GM18511 (cell line): ENCODE measurements around the gene CFAP54.
A peak's percentile ranks its signal among the peaks of the same experiment; 100 is the strongest.
"Not testable (repeated sequence)": the region's sequence is repeated elsewhere in the genome, so short reads cannot be mapped to it uniquely, and the experiment has no call there.

Source experiments
- ATAC-seq: cut with Tn5 transposase; IDR thresholded peaks from one replicate; pipeline ENCODE4 v1.9.1; 2021; ENCODE audit warnings: mild to moderate bottlenecking, moderate library complexity; ENCODE audit not compliant: unreplicated experiment

CFAP54 gene

DNA sequence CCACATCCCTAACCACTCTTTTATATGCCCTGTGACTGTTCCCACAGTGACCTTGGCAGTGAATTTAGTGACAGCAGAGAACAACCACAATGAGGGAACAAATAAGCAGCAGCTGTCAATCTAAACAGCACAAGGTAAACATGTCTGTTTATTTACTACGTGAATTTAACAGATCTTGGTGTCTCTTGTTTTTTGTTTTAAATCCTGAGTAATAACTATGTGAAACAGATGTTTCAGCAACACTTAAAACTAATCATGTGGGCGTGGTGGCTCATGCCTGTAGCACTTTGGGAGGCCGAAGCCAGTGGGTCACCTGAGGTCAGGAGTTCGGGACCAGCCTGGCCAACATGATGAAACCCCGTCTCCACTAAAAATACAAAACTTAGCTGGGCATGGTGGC is 17.0 kb upstream of the CFAP54 start:
- ATAC-seq = no peak

- no peak for ATAC-seq
Observed at GRCh38 chr12:96473394-96474093, 15.8 kb upstream of the CFAP54 start.

- no peak for ATAC-seq
Observed at GRCh38 chr12:96474206-96474605, 15.2 kb upstream of the CFAP54 start.

GRCh38 chr12:96478011-96478410 is 11.4 kb upstream of the CFAP54 start:
- no peak for ATAC-seq

DNA sequence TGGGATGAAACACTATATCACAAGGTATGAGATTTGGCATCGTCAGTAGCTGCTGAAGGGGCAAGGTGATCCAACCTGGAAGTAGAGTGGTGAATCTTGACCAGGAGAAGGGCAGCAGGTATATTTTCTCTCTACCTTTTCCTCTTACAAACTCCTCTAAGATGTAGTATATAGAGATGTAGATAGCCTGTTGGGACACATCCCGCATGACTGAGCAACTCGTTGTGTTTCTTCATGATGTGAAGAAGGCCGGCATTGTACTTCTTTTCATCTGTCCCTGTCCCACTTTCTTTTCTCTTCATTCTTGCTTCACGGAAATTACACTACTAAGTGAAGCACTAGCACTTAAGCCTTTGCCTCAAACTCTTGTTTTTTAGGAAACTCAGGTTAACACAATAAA is 7.3 kb upstream of the CFAP54 start:
- ATAC-seq = no peak

GRCh38 chr12:96483116-96483515 is 6.3 kb upstream of the CFAP54 start:
- ATAC-seq = no peak

DNA sequence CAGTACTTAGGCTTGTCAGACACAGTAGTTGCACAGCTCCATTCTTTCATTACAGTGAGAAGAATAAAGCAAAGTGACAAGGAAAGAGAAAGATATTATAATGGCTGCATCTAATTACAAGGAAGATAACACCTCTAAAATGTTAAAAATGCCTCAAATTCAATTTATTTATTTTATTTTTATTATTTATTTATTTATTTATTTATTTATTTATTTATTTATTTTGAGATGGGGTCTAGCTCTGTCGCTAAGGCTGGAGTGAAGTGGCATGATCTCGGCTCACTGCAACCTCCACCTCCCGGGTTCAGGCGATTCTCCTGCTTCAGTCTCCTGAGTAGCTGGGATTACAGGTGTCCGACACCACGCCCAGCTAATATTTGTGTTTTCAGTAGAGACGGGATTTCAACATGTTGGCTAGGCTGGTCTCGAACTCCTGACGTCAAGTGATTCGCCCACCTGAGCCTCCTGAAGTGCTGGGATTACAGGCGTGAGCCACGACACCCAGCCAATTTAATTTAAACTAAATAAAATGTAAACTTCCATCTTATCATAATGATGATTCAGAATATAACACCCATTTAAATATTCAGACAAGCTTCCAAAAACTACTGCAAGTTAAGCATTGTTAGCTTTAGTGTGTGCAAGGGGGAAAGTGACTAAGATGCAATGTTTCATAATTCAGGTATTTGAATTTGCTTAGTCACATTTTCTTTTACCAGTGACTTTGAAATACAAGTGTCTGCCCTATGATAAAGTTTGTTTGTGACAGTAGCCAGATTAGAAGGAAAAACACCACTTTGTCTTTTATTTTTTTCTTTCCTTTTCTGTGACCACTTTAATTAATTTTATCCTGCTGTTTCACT is 2.4 kb upstream of the CFAP54 start:
- no peak for ATAC-seq

GRCh38 chr12:96487634-96488033 is 1.7 kb upstream of the CFAP54 start:
- no peak for ATAC-seq

GRCh38 chr12:96493106-96493505 is 3.7 kb downstream of the CFAP54 start:
- ATAC-seq = no peak

- ATAC-seq = not testable (repeated sequence)
Observed at GRCh38 chr12:96494154-96494553, 4.8 kb downstream of the CFAP54 start.

- ATAC-seq = no peak
Observed at GRCh38 chr12:96495155-96495554, 5.8 kb downstream of the CFAP54 start.

DNA sequence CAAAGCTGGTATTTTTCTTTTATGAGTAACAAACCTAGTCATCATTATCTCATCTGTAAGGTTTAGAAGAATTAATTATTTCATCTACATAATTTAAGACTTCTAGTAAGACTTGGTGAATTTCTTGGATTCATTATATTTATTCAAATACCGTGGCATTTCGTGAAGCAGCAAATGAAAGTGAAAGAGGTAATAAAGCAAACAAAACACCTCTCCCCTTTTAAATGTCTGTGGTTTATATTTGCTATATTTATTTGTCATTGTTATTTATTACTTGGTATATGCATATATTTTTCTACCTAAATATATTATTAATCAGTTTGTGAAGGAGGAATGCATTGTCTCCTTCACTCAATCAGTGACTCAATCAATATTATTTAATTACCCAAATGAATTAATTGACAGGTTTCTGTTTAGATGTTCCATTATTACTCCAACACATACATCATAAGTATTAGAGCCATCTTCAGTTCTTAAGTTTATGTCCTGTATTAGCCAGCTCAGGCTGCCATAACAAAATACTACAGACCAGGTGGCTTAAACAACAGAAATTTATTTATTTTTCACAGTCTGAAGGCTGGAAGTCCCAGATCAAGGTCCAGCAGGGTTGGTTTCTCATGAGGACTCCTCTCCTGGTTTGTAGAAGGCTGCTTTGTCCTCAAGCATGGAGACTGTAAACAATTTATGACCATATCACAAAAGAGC is 6.6 kb downstream of the CFAP54 start:
- ATAC-seq = peak; percentile 59

- no peak for ATAC-seq
Observed at GRCh38 chr12:96496944-96497343, 7.6 kb downstream of the CFAP54 start.

- ATAC-seq = no peak
Observed at GRCh38 chr12:96497855-96498254, 8.5 kb downstream of the CFAP54 start.

DNA sequence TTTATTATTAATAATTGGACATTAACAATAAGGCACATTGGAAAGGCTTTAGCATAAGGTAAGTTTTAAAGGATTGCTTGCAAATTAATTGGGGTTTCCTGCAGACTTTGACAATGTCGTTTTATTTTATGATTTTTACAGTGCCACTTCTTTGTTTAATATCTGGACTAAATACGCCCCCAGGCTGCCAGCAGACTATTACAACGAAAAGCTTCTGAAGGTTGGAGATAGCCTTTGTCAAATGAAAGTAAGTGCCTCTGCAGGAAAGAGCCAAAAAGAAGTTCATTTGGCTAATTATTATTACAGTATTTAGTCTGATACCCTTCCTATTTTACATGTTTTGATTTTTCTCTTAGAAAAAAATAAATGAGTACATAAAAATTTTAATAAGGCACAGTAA is 11.3 kb downstream of the CFAP54 start:
- no peak for ATAC-seq

DNA sequence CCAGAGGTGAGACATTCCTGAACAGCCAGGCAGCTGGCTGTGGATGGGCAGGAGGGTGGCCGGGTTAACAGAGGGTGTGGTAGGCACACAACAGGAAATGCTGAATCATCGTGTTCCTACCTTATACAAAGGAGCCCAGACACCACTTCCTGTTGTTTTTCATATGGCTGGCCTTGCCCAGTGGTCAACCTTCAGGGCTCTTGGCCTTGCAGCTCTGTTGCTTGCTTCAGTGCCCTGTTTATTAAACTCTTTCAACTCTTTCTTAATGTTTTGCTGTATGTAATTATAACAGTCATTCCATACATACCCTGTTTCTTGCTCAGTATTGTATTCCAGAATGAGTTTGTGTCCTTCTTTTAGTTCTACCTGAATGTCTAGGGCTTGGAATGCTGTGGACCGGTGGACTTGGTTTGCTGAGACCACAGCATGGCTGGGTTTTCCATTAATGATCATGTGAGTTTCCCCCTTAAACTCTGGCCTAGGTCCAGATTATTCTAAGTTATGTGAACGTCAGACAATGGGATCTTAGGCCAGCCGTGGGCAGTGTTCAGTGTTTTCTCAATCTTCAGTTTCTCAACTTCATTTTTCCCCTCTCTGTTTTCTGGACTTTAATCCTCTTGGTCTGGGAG is 11.9 kb downstream of the CFAP54 start:
- ATAC-seq = peak; percentile 78

DNA sequence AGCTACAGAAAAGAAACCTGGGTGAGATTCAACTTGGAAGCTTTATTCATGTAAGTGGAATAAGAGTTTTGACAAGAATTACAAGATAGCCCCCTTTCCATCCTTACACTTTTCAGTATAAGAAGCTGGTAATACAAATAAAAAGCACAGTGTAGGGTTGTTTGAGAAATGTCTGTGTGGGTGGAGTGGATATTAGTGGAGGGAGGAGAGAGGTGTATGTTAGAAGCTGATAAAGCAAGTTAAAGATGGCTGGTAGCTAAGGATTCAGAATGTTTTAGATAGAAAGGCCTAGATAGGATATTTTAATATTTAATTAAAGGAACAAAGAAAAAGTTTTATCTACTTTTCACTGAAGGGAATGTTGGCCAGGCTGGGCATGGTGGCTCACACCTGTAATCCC is 12.5 kb downstream of the CFAP54 start:
- no peak for ATAC-seq

DNA sequence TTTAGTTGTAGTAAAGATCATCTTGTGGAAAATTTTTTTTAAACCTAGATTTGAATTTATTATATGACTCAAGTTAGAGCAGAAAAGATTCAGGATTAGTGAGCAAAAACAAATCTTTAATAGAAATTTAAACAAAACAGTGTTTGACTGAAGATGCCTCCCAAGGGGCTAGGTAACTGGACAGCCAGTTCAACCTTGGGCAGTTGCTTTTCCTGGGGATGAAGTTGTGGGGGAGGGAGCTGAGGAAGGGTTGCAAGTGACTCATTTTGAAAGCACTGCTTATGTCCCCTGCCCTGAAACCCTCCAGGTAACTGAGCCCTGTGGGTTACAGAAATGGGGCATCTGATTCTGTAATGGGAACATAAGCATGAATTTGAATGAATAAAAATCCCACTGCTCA is 13.1 kb downstream of the CFAP54 start:
- ATAC-seq = peak; percentile 81

GRCh38 chr12:96502949-96503532 is 13.7 kb downstream of the CFAP54 start:
- no peak for ATAC-seq

- no peak for ATAC-seq
Observed at GRCh38 chr12:96503976-96504375, 14.6 kb downstream of the CFAP54 start.

DNA sequence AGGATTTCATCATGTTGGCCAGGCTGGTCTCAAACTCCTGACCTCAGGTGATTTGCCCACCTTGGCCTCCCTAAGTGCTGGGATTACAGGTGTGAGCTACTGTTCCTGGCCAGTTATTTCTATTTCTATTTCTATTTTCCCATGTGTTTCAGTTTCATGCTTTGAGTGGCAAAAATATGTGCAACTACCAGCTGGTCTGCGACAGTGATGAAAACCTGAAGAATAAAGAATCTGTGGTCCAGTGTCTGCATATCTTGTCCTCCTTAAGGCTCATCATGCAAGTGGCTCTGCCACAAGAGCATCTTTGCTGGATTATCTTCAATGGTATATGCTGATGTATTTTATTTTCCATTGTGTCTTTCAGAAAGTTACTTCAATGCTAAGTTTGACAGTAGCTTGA is 17.4 kb downstream of the CFAP54 start:
- no peak for ATAC-seq
